ENCODE measurements around the gene TIMM17A.
"Not testable (repeated sequence)": the region's sequence is repeated elsewhere in the genome, so short reads cannot be mapped to it uniquely, and the experiment has no call there.

TIMM17A gene

DNA sequence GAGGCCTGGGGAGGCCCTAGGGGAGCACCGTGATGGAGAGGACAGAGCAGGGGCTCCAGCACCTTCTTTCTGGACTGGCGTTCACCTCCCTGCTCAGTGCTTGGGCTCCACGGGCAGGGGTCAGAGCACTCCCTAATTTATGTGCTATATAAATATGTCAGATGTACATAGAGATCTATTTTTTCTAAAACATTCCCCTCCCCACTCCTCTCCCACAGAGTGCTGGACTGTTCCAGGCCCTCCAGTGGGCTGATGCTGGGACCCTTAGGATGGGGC, 60.3 kb downstream of the TIMM17A start:
- DNase-seq (ENCODE audit: low read depth in 2 of 2), result no peak

GRCh38 chr1:202016022-202016810, 60.9 kb downstream of the TIMM17A start:
- DNase-seq (ENCODE audit: low read depth in 2 of 2), result no peak

DNA sequence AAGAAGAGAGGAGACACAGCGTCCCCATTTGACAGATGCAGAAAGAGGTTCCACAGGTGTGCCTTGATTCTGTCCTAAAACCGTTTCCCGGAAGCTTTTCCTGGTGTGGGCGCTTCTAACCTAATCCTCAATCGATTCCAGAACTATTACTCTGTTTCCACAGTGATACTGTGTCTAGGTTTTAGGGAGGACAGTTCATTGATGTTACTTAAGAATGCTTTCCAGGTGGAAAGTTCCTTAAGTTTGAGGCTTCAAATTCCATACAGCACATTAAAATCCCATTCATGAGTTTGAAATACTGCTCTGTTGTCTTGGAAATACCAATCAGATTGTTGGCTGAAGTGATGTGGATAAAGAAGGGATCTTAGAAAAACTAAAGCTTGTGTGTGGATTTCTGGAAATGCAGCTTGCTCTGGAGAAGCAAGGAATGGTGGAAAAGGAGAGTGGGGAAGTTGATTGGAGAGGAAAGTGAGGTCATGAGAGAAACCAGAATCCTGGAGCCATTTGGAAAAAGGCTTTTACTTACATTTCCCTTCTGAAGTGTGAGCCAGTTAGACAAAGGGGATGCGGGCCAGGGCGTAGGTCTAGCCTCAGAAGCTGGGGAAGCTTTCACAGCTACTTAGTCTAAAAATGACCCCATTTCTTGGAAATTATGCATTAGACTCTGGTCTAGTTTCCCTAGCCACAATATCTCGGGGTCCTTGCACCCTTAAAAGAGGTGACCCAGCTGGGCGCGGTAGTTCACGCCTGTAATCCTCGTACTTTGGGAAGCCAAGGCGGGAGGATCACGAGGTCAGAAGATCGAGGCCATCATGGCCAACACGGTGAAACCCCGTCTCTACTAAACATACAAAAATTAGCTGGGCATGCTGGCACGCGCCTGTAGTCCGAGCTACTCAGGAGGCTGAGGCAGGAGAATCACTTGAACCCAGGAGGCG, 61.8 kb downstream of the TIMM17A start:
- no peak for DNase-seq (ENCODE audit: low read depth in 2 of 2)

- DNase-seq (ENCODE audit: low read depth in 2 of 2), result no peak
Observed at GRCh38 chr1:202017749-202018467, 62.6 kb downstream of the TIMM17A start.

- no peak for DNase-seq (ENCODE audit: low read depth in 2 of 2)
Observed at GRCh38 chr1:202018468-202019234, 63.3 kb downstream of the TIMM17A start.

DNA sequence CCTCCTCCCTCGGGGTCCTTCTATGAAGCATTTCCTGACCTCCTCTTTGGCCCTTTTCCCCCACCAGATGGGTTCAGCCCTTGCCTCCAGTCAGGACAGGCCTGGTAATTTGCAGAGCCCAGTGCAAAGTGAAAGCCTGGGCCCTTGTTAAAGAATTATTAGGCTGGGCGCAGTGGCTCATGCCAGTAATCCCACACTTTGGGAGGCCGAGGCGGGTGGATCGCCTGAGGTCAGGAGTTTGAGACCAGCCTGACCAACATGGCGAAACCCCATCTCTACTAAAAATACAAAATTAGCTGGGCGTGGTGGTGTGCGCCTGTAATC, 63.9 kb downstream of the TIMM17A start:
- DNase-seq (ENCODE audit: low read depth in 2 of 2), result not testable (repeated sequence)
